Transverse colon (tissue), 3 donors: ENCODE measurements around the gene LIME1.

Experiments used
- CTCF ChIP-seq, 5 experiments: fragments of 200-600 bp in 3 of 5; fragments of 450-650 bp in 2 of 5; sonication (generic) in 3 of 5; IDR thresholded peaks; 1 replicate in 2 of 5; 2 replicates in 3 of 5; pipeline ENCODE4 v1.5.1; 2016 to 2017; ENCODE audit warnings: antibody characterized with exemption in 5 of 5, inconsistent platforms in 3 of 5, mild to moderate bottlenecking in 2 of 5, moderate library complexity in 1 of 5
- EP300 ChIP-seq: sonication (generic); formaldehyde crosslinking; IDR thresholded peaks from one replicate; pipeline ENCODE4 v1.6.1; 2017; ENCODE audit warnings: antibody characterized with exemption, low read depth
- POLR2A ChIP-seq: fragments of 450-650 bp; IDR thresholded peaks from one replicate; pipeline ENCODE4 v1.6.1; 2016; ENCODE audit warnings: antibody characterized with exemption, mild to moderate bottlenecking, moderate library complexity

GRCh38 chr20:63712191-63712590 lies 24.3 kb upstream of the LIME1 start:
- no peak for TF ChIP-seq CTCF (IDR thresholded peaks at IDR 0.05)
- no peak for TF ChIP-seq EP300
- no peak for TF ChIP-seq POLR2A
